HG02943 (cell line): Measurements from ENCODE around the gene FYN.

ENCODE experiments used
- ATAC-seq: cut with Tn5 transposase; IDR thresholded peaks from one replicate; pipeline ENCODE4 v1.9.1; 2021; ENCODE audit warnings: mild to moderate bottlenecking, low read depth, moderate library complexity; ENCODE audit not compliant: unreplicated experiment

The FYN gene

GRCh38 chr6:111715321-111715720 is 157.9 kb downstream of the FYN start:
- ATAC-seq = no peak

DNA sequence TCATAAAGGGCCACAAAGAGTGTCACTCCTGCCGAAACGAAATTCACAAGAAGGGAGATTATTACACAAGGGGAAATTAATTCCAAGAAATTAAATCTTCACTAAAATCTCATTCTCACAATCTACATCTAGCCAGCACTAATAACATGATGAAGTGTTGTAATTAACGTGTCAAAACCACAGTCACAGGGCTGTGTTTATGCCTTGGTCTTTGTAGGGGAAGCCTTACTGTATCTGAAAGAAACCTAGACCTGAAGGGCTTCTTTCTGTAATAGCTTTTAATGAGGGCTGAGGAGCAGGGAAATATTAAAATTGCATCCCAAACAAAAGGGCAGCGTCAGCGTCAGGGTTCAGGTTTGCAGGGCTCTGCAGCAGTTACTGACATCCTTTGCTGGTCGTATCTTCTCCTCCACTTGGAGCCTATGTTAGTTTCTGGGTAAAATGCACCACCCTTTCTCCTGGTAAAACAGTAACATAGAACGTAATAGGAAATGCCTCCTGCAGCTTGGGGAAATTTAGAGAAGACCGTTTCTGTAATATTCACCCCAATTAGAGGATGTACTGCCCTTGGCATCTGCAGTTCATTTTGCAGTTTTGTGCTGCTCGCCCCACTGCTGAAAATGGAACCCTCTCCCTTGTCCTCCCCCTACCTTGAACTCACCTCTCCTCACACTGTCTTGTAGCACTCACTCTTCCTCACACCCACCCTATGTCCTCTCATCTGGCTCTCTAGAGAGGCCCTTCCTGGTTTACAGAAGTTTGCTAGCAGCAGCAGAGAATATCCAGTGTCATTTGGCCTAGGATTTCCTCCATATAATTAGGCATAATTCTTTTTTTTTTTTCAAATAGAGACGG is 158.6 kb downstream of the FYN start:
- ATAC-seq = no peak

DNA sequence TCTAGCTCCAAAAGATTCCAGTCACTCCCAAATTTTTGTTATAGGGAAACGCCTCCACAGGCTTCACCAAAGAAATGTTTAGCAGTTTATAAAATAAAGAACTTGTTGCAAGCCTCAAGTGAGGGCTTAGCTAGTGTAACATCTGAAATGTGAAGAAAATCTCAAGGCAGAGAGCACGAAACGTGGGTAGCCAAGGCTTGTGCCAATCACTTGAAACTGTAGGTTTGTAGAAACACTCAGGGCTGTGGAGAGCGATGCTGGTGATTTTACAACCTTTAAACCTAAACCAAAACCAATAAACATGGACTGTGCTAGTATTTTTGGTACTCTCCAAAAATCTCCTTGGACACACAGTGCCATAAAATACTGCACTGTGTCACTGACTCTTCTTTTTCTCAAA is 159.4 kb downstream of the FYN start:
- no peak for ATAC-seq

GRCh38 chr6:111713236-111713635 is 160.0 kb downstream of the FYN start:
- no peak for ATAC-seq

- ATAC-seq = no peak
Measured at GRCh38 chr6:111711984-111712752, 161.1 kb downstream of the FYN start.

GRCh38 chr6:111711476-111711875 is 161.8 kb downstream of the FYN start:
- no peak for ATAC-seq

- no peak for ATAC-seq
Measured at GRCh38 chr6:111710911-111711310, 162.3 kb downstream of the FYN start.

- ATAC-seq = no peak
Measured at GRCh38 chr6:111710439-111710838, 162.8 kb downstream of the FYN start.

DNA sequence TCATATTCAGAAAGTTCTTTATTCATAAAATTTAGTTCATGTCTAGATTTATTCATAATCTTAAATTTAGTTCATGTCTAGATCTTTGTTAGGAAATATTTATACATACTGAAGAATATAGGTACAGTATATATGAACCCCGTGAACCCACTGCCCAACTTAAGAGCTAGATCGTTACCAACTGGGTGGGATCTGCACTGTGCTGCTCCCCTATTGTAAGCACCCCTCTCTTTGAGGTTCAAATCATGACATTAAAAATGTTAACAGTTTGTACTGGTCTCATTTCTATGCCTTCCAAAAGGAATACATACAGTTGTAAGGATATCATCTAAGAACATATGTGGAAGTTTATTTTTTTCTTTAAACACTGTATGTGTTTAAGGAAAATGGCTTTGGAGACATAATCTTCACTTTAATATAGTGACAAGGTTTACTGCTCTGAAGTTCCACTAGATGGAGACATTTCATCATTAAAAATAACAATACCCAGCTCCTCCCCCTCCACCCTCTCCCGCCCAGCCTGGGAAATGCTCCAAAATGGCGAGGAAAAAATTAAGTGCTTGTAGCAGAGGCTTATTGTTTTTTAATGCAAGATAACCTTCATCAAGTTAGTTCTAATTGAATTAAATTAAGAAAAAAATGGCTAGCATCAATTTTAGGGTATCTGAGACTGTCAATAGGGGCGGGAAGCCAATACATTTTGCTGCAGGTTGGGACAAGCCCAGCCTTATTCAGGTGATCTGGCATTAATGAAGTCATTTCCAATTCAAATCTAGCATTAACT is 163.4 kb downstream of the FYN start:
- ATAC-seq = peak; percentile 87

DNA sequence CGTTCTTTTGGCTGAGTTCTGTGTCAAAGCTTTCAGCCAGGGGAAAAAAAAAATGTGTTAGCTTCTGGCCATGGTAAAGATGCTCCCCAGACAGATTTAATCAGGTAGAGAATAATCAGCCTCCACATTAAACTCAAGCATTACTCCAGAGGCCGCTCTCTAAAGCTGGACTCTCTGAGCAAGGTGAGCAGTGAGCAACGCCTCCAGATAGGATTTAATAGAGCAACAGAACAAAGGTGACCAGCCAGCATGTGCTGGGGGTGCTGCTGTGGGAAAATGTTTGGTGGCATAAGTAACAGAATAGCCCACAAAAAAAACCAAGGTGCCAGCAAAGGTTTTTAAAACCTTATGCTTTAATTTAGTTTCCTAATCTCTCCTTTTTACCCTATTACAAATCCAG is 164.1 kb downstream of the FYN start:
- no peak for ATAC-seq

- no peak for ATAC-seq
Measured at GRCh38 chr6:111707773-111708172, 165.5 kb downstream of the FYN start.

GRCh38 chr6:111706841-111707391 is 166.3 kb downstream of the FYN start:
- ATAC-seq = no peak

DNA sequence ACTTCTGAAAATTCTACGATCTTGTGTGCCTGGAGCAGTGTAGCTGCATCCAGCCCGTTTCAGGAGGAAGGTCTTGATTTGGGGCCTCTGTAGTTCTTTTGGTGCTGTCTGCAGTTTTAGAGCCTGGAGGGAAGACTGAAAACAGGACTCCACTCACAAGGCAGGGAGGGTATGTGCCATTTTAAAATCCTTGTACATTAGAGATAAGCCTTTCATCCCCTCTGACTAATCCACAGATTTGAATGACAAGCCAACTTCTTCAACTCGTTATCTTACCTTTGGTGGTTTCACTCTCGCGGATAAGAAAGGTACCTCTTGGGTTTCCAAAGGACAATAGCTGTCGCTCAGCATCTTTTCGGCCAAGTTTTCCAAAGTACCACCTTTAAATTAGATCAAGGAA is 169.5 kb downstream of the FYN start:
- ATAC-seq = no peak

DNA sequence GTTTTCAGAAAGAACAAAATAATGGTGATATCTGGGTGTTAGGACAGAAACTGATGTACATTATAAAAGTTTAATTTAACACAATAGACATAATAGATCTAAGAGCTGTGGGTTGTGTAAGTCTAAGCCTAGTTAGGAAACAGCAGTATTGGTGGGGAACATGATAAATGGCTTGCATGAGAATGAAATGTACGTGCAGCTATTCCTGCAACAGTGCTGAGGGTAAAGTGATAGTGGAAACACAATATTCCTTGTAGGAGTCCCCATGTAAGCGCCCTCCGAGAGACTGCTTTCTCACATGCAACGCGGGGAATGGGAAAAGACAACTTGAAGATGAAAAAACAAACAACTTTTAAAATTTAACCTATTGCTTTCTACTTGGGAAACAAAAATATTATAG is 171.0 kb downstream of the FYN start:
- no peak for ATAC-seq

DNA sequence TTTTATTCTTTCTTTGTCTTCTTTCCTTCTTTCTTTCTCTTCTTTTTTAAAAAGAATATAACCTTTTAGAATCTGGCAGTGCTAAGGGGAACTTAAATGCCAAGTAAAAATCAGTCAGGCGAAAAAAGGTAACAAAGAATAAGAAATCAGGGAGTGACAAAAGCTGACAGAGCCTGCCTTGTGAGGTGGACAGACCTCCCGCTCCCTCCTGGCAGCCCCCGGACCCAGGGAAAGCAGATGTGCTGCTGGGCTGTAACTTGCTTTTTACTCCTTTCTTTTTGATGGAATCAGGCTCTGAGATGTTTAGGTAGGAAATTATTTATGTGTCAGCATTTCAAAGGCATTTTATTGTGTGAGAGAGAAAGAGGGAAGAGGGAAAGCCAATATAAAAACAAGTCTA is 172.1 kb downstream of the FYN start:
- no peak for ATAC-seq

- no peak for ATAC-seq
Measured at GRCh38 chr6:111700135-111700690, 173.0 kb downstream of the FYN start.

- no peak for ATAC-seq
Measured at GRCh38 chr6:111699123-111699522, 174.1 kb downstream of the FYN start.

DNA sequence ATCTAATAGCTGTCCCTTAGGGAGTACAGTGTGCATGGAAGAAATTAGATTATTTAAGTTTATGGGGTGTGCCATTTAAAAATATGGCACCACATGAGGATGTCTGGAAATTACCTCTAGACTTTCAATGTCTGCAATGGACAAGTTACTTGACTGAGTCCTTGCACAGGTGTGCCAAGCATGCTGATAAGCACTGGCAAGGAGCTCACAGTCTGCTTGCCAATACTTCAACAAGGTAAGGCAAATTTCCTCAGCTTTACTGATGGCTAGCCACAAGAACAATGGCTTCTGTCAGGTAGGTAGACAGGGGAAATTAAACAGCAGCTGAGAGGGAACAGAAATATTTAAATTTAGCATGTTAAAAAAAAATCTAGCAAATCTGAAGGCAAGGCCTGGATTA is 176.4 kb downstream of the FYN start:
- no peak for ATAC-seq

DNA sequence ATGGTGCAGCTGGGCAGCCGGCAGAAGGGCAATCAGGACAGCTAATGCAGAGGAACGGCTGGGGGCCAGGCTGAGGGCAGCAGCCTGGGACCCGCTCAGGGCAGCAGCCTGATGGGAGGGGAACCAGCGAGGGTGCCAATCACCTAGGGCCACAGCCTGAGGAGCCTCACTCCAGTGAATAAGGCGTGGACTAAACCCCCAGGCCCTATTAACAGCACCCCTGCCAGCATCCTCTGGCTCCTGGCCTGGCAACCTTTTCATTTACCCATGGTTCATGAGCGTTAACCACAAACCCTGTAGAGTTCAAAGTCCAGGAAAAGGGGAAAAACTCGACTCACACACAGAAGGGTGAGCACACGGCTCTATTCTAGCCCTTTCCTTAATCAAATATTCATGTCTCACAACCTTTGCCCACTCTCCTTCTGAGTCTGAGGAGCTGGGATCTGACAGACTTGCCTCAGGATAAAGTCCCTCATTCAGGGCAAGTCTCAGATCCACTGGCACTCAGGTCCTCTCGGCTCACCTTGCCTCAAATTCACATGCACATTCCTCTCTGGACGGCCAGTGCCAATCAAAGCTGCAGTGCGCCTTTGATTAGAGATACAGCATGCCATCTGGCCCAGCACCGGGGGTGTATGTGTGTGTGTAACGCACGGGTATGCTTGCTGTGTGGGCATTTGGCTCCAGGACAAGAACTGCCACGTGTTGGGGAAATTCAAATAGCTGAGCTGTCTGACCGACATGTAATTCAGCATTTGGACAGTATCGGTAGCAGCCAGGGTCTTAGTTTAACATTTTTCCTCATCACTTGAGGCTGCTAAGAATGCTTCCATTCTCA is 180.7 kb downstream of the FYN start:
- no peak for ATAC-seq
